ENCODE data around the gene MAPKAPK2.

The MAPKAPK2 gene

GRCh38 chr1:206662396-206663092 is 22.2 kb upstream of the MAPKAPK2 start:
- Histone ChIP-seq H3K9me3 (ENCODE audit: insufficient read depth, low read depth, low read length) (no peaks in the 10 kb centered on the region), H3K4me3 (ENCODE audit: low read length) (no peak overlapping the region), H3K27me3 (ENCODE audit: insufficient read depth, low read length) (peaks cover 55% of the 10 kb centered on the region), H3K4me1 (ENCODE audit: insufficient read depth, low read length) (peaks cover 8% of the 10 kb centered on the region), H3K27ac (ENCODE audit: low read length) (no peak overlapping the region), H3K36me3 (ENCODE audit: insufficient read depth, low read depth, low read length) (no peaks in the 10 kb centered on the region), H3K9ac (ENCODE audit: low read depth, low read length) (no peak overlapping the region)

- Histone ChIP-seq H3K9ac (ENCODE audit: low read depth, low read length) (no peak overlapping the region), H3K4me1 (ENCODE audit: insufficient read depth, low read length) (peaks cover 4% of the 10 kb centered on the region; the same call in 1 of the 2 replicates), H3K9me3 (ENCODE audit: insufficient read depth, low read depth, low read length) (no peaks in the 10 kb centered on the region), H3K27ac (ENCODE audit: low read length) (no peak overlapping the region), H3K36me3 (ENCODE audit: insufficient read depth, low read depth, low read length) (no peaks in the 10 kb centered on the region), H3K4me3 (ENCODE audit: low read length) (peak overlapping the region; percentile 60; the same call in 1 of the 2 replicates), H3K27me3 (ENCODE audit: insufficient read depth, low read length) (peaks cover 47% of the 10 kb centered on the region)
Observed at GRCh38 chr1:206663362-206663761, 21.3 kb upstream of the MAPKAPK2 start.

GRCh38 chr1:206663832-206664652 is 20.7 kb upstream of the MAPKAPK2 start:
- peaks cover under 1% of the 10 kb centered on the region; the same call in 1 of the 2 replicates for H3K4me1 ChIP-seq (ENCODE audit: insufficient read depth, low read length)
- H3K27ac ChIP-seq (ENCODE audit: low read length), result no peak overlapping the region
- peak overlapping the region; percentile 60; the same call in 1 of the 2 replicates for H3K4me3 ChIP-seq (ENCODE audit: low read length)
- H3K9ac ChIP-seq (ENCODE audit: low read depth, low read length), result no peak overlapping the region
- no peaks in the 10 kb centered on the region for H3K36me3 ChIP-seq (ENCODE audit: insufficient read depth, low read depth, low read length)
- no peaks in the 10 kb centered on the region for H3K9me3 ChIP-seq (ENCODE audit: insufficient read depth, low read depth, low read length)
- H3K27me3 ChIP-seq (ENCODE audit: insufficient read depth, low read length), result peaks cover 41% of the 10 kb centered on the region

GRCh38 chr1:206664740-206665139 is 20.0 kb upstream of the MAPKAPK2 start:
- Histone ChIP-seq H3K36me3 (ENCODE audit: insufficient read depth, low read depth, low read length) (no peaks in the 10 kb centered on the region), H3K27me3 (ENCODE audit: insufficient read depth, low read length) (peaks cover 34% of the 10 kb centered on the region), H3K4me1 (ENCODE audit: insufficient read depth, low read length) (no peaks in the 10 kb centered on the region), H3K4me3 (ENCODE audit: low read length) (no peak overlapping the region), H3K27ac (ENCODE audit: low read length) (no peak overlapping the region), H3K9me3 (ENCODE audit: insufficient read depth, low read depth, low read length) (no peaks in the 10 kb centered on the region), H3K9ac (ENCODE audit: low read depth, low read length) (no peak overlapping the region)

- H3K9ac ChIP-seq (ENCODE audit: low read depth, low read length), result no peak overlapping the region
- no peaks in the 10 kb centered on the region for H3K36me3 ChIP-seq (ENCODE audit: insufficient read depth, low read depth, low read length)
- H3K4me1 ChIP-seq (ENCODE audit: insufficient read depth, low read length), result no peaks in the 10 kb centered on the region
- no peak overlapping the region for H3K4me3 ChIP-seq (ENCODE audit: low read length)
- H3K27ac ChIP-seq (ENCODE audit: low read length), result no peak overlapping the region
- H3K9me3 ChIP-seq (ENCODE audit: insufficient read depth, low read depth, low read length), result no peaks in the 10 kb centered on the region
- peaks cover 28% of the 10 kb centered on the region for H3K27me3 ChIP-seq (ENCODE audit: insufficient read depth, low read length)
Observed at GRCh38 chr1:206666031-206666561, 18.6 kb upstream of the MAPKAPK2 start.

GRCh38 chr1:206666954-206667665 is 17.6 kb upstream of the MAPKAPK2 start:
- peaks cover 7% of the 10 kb centered on the region; the same call in 1 of the 2 replicates for H3K4me1 ChIP-seq (ENCODE audit: insufficient read depth, low read length)
- no peak overlapping the region for H3K4me3 ChIP-seq (ENCODE audit: low read length)
- no peaks in the 10 kb centered on the region for H3K36me3 ChIP-seq (ENCODE audit: insufficient read depth, low read depth, low read length)
- no peak overlapping the region for H3K27ac ChIP-seq (ENCODE audit: low read length)
- H3K9me3 ChIP-seq (ENCODE audit: insufficient read depth, low read depth, low read length), result no peaks in the 10 kb centered on the region
- H3K9ac ChIP-seq (ENCODE audit: low read depth, low read length), result no peak overlapping the region
- H3K27me3 ChIP-seq (ENCODE audit: insufficient read depth, low read length), result peaks cover 26% of the 10 kb centered on the region

GRCh38 chr1:206668351-206668750 is 16.4 kb upstream of the MAPKAPK2 start:
- H3K36me3 ChIP-seq (ENCODE audit: insufficient read depth, low read depth, low read length), result no peaks in the 10 kb centered on the region
- H3K27me3 ChIP-seq (ENCODE audit: insufficient read depth, low read length), result peaks cover 14% of the 10 kb centered on the region
- no peak overlapping the region for H3K27ac ChIP-seq (ENCODE audit: low read length)
- H3K9me3 ChIP-seq (ENCODE audit: insufficient read depth, low read depth, low read length), result no peaks in the 10 kb centered on the region
- no peak overlapping the region for H3K9ac ChIP-seq (ENCODE audit: low read depth, low read length)
- peaks cover 19% of the 10 kb centered on the region for H3K4me1 ChIP-seq (ENCODE audit: insufficient read depth, low read length)
- no peak overlapping the region for H3K4me3 ChIP-seq (ENCODE audit: low read length)

GRCh38 chr1:206668874-206669410 is 15.8 kb upstream of the MAPKAPK2 start:
- no peaks in the 10 kb centered on the region for H3K36me3 ChIP-seq (ENCODE audit: insufficient read depth, low read depth, low read length)
- no peak overlapping the region for H3K9ac ChIP-seq (ENCODE audit: low read depth, low read length)
- H3K27me3 ChIP-seq (ENCODE audit: insufficient read depth, low read length), result peaks cover 8% of the 10 kb centered on the region
- peaks cover 24% of the 10 kb centered on the region for H3K4me1 ChIP-seq (ENCODE audit: insufficient read depth, low read length)
- H3K4me3 ChIP-seq (ENCODE audit: low read length), result no peak overlapping the region
- H3K27ac ChIP-seq (ENCODE audit: low read length), result no peak overlapping the region
- H3K9me3 ChIP-seq (ENCODE audit: insufficient read depth, low read depth, low read length), result no peaks in the 10 kb centered on the region

- H3K4me3 ChIP-seq (ENCODE audit: low read length), result no peak overlapping the region
- peaks cover 25% of the 10 kb centered on the region for H3K4me1 ChIP-seq (ENCODE audit: insufficient read depth, low read length)
- no peaks in the 10 kb centered on the region for H3K36me3 ChIP-seq (ENCODE audit: insufficient read depth, low read depth, low read length)
- no peak overlapping the region for H3K27ac ChIP-seq (ENCODE audit: low read length)
- no peaks in the 10 kb centered on the region for H3K9me3 ChIP-seq (ENCODE audit: insufficient read depth, low read depth, low read length)
- H3K9ac ChIP-seq (ENCODE audit: low read depth, low read length), result no peak overlapping the region
- H3K27me3 ChIP-seq (ENCODE audit: insufficient read depth, low read length), result no peaks in the 10 kb centered on the region; the same call in 1 of the 2 replicates
Observed at GRCh38 chr1:206672011-206672688, 12.6 kb upstream of the MAPKAPK2 start.

GRCh38 chr1:206672844-206673758 is 11.6 kb upstream of the MAPKAPK2 start:
- H3K9ac ChIP-seq (ENCODE audit: low read depth, low read length), result no peak overlapping the region
- no peak overlapping the region for H3K27ac ChIP-seq (ENCODE audit: low read length)
- H3K36me3 ChIP-seq (ENCODE audit: insufficient read depth, low read depth, low read length), result no peaks in the 10 kb centered on the region
- no peaks in the 10 kb centered on the region; the same call in 1 of the 2 replicates for H3K27me3 ChIP-seq (ENCODE audit: insufficient read depth, low read length)
- no peaks in the 10 kb centered on the region for H3K9me3 ChIP-seq (ENCODE audit: insufficient read depth, low read depth, low read length)
- H3K4me1 ChIP-seq (ENCODE audit: insufficient read depth, low read length), result peaks cover 25% of the 10 kb centered on the region
- H3K4me3 ChIP-seq (ENCODE audit: low read length), result no peak overlapping the region
